ENCODE results near the gene ESAM. TPM values are rescaled to one million over a fixed set of nuclear protein-coding genes. Genes with fewer than 3 reads are reported as not detected.
A peak's percentile ranks its signal among the peaks of the same experiment; 100 is the strongest.

Gene ESAM
- total and polyA plus RNA-seq, 11 donors, result 24.8 to 111 (median 43.3) TPM

GRCh38 chr11:124766156-124766555 lies 4.1 kb upstream of the ESAM start:
- Histone ChIP-seq H3K4me1 (peaks cover 0 to 17% (median 8%) of the 10 kb centered on the region in 12 donors), H3K9me3 (no peaks in the 10 kb centered on the region), H3K4me3 (no peak overlapping the region), H3K36me3 (peaks cover 0 to 64% (median 54%) of the 10 kb centered on the region in 9 donors), H3K27me3 (peaks cover 0 to 20% (median 13%) of the 10 kb centered on the region in 9 donors), H3K27ac (no peak overlapping the region)
- ATAC-seq (no peak), DNase-seq (no peak)
- intact Hi-C loops (cut with DNase I), result loop anchor here in 2 of 10 donors (5.0 to 10.0 kb wide), 2 partner anchors 66 to 69 kb away; no protein-coding TSS in a partner anchor
- TF ChIP-seq POLR2A (IDR thresholded peaks at IDR 0.05), result no peak
- no peak for TF ChIP-seq CTCF (IDR thresholded peaks at IDR 0.05)
- WGBS, 4 donors, result 94 to 99% (median 98%) methylated on average over 2 of the region's 2 CpGs

GRCh38 chr11:124763156-124763947 lies 1.3 kb upstream of the ESAM start:
- no peak for TF ChIP-seq POLR2A (IDR thresholded peaks at IDR 0.05)
- TF ChIP-seq CTCF (IDR thresholded peaks at IDR 0.05), result peak; percentile 66 to 82 (median 78)
- DNase-seq (peak; percentile 80 to 91 (median 88)), ATAC-seq (peak in 2 of 4 donors; percentile 6 to 26)
- intact Hi-C loops (cut with DNase I), result loop anchor here (1.0 to 10.0 kb wide), 9 partner anchors 34 to 95 kb away; partner anchors contain the start of genes SIAE (in 2 of the 10) and SPA17 (in 2 of the 10)
- Histone ChIP-seq H3K36me3 (peaks cover 0 to 44% (median 32%) of the 10 kb centered on the region in 9 donors), H3K9me3 (no peaks in the 10 kb centered on the region), H3K27ac (peak overlapping the region in 11 of 12 donors; percentile 81 to 99 (median 96)), H3K27me3 (peaks cover 0 to 47% (median 34%) of the 10 kb centered on the region in 9 donors), H3K4me3 (peak overlapping the region; percentile 57 to 95 (median 82)), H3K4me1 (peaks cover 0 to 39% (median 21%) of the 10 kb centered on the region in 12 donors)
- WGBS, 4 donors, result 5 to 10% (median 6%) methylated on average over 21 of the region's 21 CpGs

DNA sequence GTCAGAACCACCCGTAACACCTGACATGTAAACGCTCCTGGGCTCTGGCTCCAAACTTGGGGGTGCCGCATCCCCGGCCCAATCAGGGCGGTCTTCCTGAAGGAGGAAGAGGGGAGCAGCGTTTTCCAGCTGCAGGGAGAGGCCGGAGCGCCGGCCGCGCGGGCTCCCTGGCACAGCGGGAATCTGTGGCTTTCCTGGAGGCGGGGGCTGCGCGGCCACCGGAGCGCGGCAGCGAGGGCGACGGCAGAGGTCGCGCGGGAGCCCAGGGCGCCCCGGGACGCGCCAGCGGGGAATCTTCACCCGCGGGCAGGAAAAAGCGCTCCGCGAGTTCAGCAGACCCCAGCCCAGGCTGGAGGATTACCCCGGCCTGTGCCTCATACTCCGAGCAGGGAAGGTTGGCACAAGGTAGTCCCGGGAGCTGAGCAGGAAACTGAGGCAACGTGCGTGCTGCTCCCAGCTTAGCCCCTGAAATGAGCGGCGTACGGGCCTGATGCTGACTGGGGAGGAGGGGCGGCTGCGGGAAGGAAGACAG lies 600 bp upstream of the ESAM start:
- 1% methylated on average over 19 to 45 of the region's 45 CpGs for WGBS, 4 donors
- DNase-seq (no peak), ATAC-seq (peak in 2 of 4 donors; percentile 1 to 4)
- H3K27ac ChIP-seq, result peak overlapping the region; percentile 81 to 99 (median 94)
- no peaks in the 10 kb centered on the region for H3K9me3 ChIP-seq
- peaks cover 0 to 39% (median 25%) of the 10 kb centered on the region in 9 donors for H3K36me3 ChIP-seq
- intact Hi-C loops (cut with DNase I), result loop anchor here (1.0 to 10.0 kb wide), 10 partner anchors 35 to 94 kb away; partner anchors contain the start of genes SIAE (in 3 of the 10) and SPA17 (in 3 of the 10)
- H3K27me3 ChIP-seq, result peaks cover 0 to 51% (median 36%) of the 10 kb centered on the region in 9 donors
- H3K4me1 ChIP-seq, result peaks cover 0 to 46% (median 27%) of the 10 kb centered on the region in 12 donors
- TF ChIP-seq CTCF (IDR thresholded peaks at IDR 0.05), result no peak
- TF ChIP-seq POLR2A (IDR thresholded peaks at IDR 0.05), result no peak
- peak overlapping the region; percentile 57 to 95 (median 82) for H3K4me3 ChIP-seq
